GM23338 (cell line): ENCODE data around the gene RALGPS1. TPM values are rescaled to one million over a fixed set of nuclear protein-coding genes. Genes with fewer than 3 reads are reported as not detected.

Experiments
- ATAC-seq: fragments of 200-7000 bp; cut with Tn5 transposase; 3 replicates; pipeline ENCODE4 v1.9.1; 2020
- DNase-seq: peaks from one replicate; pipeline ENCODE4 v3.0.0-alpha.2; 2015; ENCODE audit warnings: low spot score
- H2AFZ ChIP-seq: fragments of 200-600 bp; sonication (generic); 2 replicates; pipeline ENCODE4 v1.8.0; 2016; ENCODE audit warnings: antibody characterized with exemption, mild to moderate bottlenecking, moderate library complexity
- H3F3A ChIP-seq: fragments of 200-600 bp; sonication (generic); replicated peaks from 2 replicates; pipeline ENCODE4 v1.8.0; 2017; ENCODE audit warnings: antibody characterized with exemption, mixed run types, low read depth
- H3K27ac ChIP-seq: fragments of 200-600 bp; sonication (generic); 2 replicates; pipeline ENCODE4 v1.6.1; 2016; ENCODE audit warnings: low read depth
- H3K27me3 ChIP-seq: fragments of 200-600 bp; sonication (generic); 2 replicates; pipeline ENCODE4 v1.8.0; 2016; ENCODE audit warnings: mild to moderate bottlenecking, mixed run types, moderate library complexity; ENCODE audit not compliant: insufficient read depth
- H3K36me3 ChIP-seq: fragments of 200-600 bp; sonication (generic); 2 replicates; pipeline ENCODE4 v1.8.0; 2016; ENCODE audit warnings: mild to moderate bottlenecking; ENCODE audit not compliant: insufficient read depth
- H3K4me1 ChIP-seq: fragments of 200-600 bp; sonication (generic); 2 replicates; pipeline ENCODE4 v1.8.0; 2016; ENCODE audit warnings: mild to moderate bottlenecking, moderate library complexity; ENCODE audit not compliant: insufficient read depth
- H3K4me2 ChIP-seq: fragments of 200-600 bp; sonication (generic); 2 replicates; pipeline ENCODE4 v1.7.1; 2017; ENCODE audit warnings: mixed run types
- H3K4me3 ChIP-seq: fragments of 200-600 bp; sonication (generic); 2 replicates; pipeline ENCODE4 v1.6.1; 2016; ENCODE audit warnings: mixed run types
- H3K79me2 ChIP-seq: fragments of 200-600 bp; sonication (generic); replicated peaks from 2 replicates; pipeline ENCODE4 v1.8.0; 2017; ENCODE audit warnings: mild to moderate bottlenecking; ENCODE audit not compliant: insufficient read depth
- H3K9me2 ChIP-seq: fragments of 200-600 bp; sonication (generic); 2 replicates; pipeline ENCODE4 v1.8.0; 2017; ENCODE audit not compliant: insufficient read depth
- H4K20me1 ChIP-seq: fragments of 200-600 bp; sonication (generic); replicated peaks from 2 replicates; pipeline ENCODE4 v1.8.0; 2017; ENCODE audit warnings: mild to moderate bottlenecking; ENCODE audit not compliant: insufficient read depth
- H3K27ac Mint-ChIP-seq: 2 replicates; pipeline ENCODE4 v1.8.0; 2020; ENCODE audit warnings: inconsistent platforms, mild to moderate bottlenecking, moderate library complexity, mixed read lengths
- H3K27me3 Mint-ChIP-seq: 3 replicates; pipeline ENCODE4 v1.8.0; 2022; ENCODE audit warnings: low read depth, mild to moderate bottlenecking, moderate library complexity, mixed read lengths, inconsistent platforms; ENCODE audit not compliant: insufficient read depth, poor library complexity
- H3K36me3 Mint-ChIP-seq: 3 replicates; pipeline ENCODE4 v1.8.0; 2021; ENCODE audit warnings: low read depth, mild to moderate bottlenecking, inconsistent platforms, moderate library complexity, mixed read lengths
- H3K4me1 Mint-ChIP-seq: 3 replicates; pipeline ENCODE4 v1.8.0; 2020; ENCODE audit warnings: mild to moderate bottlenecking, inconsistent platforms, mixed read lengths
- H3K4me3 Mint-ChIP-seq: 3 replicates; pipeline ENCODE4 v1.8.0; 2021; ENCODE audit warnings: moderate library complexity, mild to moderate bottlenecking, inconsistent platforms, mixed read lengths
- H3K9me3 Mint-ChIP-seq: 3 replicates; pipeline ENCODE4 v1.8.0; 2020; ENCODE audit warnings: moderate library complexity, mild to moderate bottlenecking, inconsistent platforms, mixed read lengths
- CREB1 ChIP-seq: fragments of 250-450 bp; sonication (Bioruptor Pico); IDR thresholded peaks from 2 replicates; pipeline ENCODE4 v1.5.0; 2020; ENCODE audit warnings: low read depth, mild to moderate bottlenecking, moderate library complexity
- EZH2 ChIP-seq: fragments of 200-600 bp; sonication (generic); IDR thresholded peaks from one replicate; pipeline ENCODE4 v1.8.0; 2017; ENCODE audit warnings: antibody characterized with exemption, mild to moderate bottlenecking, low read depth; ENCODE audit not compliant: unreplicated experiment
- EZH2phosphoT487 ChIP-seq: fragments of 200-600 bp; sonication (generic); IDR thresholded peaks from one replicate; pipeline ENCODE4 v1.8.1; 2018; ENCODE audit warnings: antibody characterized with exemption; ENCODE audit not compliant: unreplicated experiment
- JUNB ChIP-seq: IDR thresholded peaks from one replicate; pipeline ENCODE4 v1.6.1; 2016; ENCODE audit warnings: antibody characterized with exemption; ENCODE audit not compliant: unreplicated experiment
- NANOG ChIP-seq: IDR thresholded peaks from 2 replicates; pipeline ENCODE4 v1.6.1; 2016; ENCODE audit warnings: antibody characterized with exemption, borderline replicate concordance
- POLR2AphosphoS5 ChIP-seq: IDR thresholded peaks from 2 replicates; pipeline ENCODE4 v1.6.1; 2016; ENCODE audit warnings: antibody characterized with exemption, low read depth
- STAT1 ChIP-seq: IDR thresholded peaks from one replicate; pipeline ENCODE4 v1.6.1; 2016; ENCODE audit warnings: antibody characterized with exemption; ENCODE audit not compliant: unreplicated experiment
- ZNF114 ChIP-seq: fragments of 250-450 bp; sonication (Bioruptor Pico); IDR thresholded peaks from 2 replicates; pipeline ENCODE4 v1.5.0; 2020; ENCODE audit warnings: mild to moderate bottlenecking, moderate library complexity
- ZNF331 ChIP-seq: fragments of 250-450 bp; sonication (Bioruptor Pico); IDR thresholded peaks from 2 replicates; pipeline ENCODE4 v1.5.0; 2020; ENCODE audit warnings: low read depth, mild to moderate bottlenecking, moderate library complexity
- polyA plus RNA-seq: library from polyadenylated mRNA; unstranded; fragments of >200 nt; fragmentation: Nextera tagmentation; extraction: Ambion mirVana; gene quantifications from 2 replicates; pipeline ENCODE4 v1.2.1, GENCODE V29; 2016
- total RNA-seq: library from RNA; depleted of rRNA; stranded (reverse); fragments of >200 nt; shearing (Covaris generic); gene quantifications from 2 replicates; pipeline ENCODE4 v1.2.3, GENCODE V29; 2014
- TF ChIP-seq, protein P1 (sequence below), 2 experiments: fragments of 200-600 bp in 1 of 2; sonication (generic) in 1 of 2; conservative IDR thresholded peaks; 2 replicates each; pipeline versions ENCODE4 v1.5.1 to v1.6.1; 2016 to 2017; ENCODE audit warnings: antibody characterized with exemption in 2 of 2, low read depth in 2 of 2, mild to moderate bottlenecking in 2 of 2, moderate library complexity in 1 of 2
- TF ChIP-seq, protein P2 (sequence below): IDR thresholded peaks from 2 replicates; pipeline ENCODE4 v1.6.1; 2016; ENCODE audit warnings: antibody characterized with exemption
- TF ChIP-seq, protein P3 (sequence below): fragments of 250-450 bp; sonication (Bioruptor Pico); IDR thresholded peaks from 2 replicates; pipeline ENCODE4 v1.5.0; 2020; ENCODE audit warnings: mild to moderate bottlenecking, moderate library complexity

Gene RALGPS1
- total and polyA plus RNA-seq, 2 experiments from 2014 or later: 18.2 to 57.1 TPM

DNA sequence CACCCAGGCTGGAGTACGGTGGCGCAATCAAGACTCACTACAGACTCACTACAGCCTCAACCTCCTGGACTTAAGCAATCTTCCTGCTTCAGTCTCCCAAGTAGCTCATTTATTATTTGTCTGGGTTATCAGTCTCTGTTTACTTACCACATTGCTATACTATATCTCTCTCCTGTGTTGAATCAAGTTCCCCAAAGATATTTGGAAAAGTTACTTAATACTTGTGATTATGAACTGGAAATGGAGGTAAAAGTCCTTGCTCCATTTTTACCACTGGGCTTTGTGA is 152.2 kb downstream of the RALGPS1 start (continued):
- TF ChIP-seq EZH2: no peak
- TF ChIP-seq, protein P1, sequence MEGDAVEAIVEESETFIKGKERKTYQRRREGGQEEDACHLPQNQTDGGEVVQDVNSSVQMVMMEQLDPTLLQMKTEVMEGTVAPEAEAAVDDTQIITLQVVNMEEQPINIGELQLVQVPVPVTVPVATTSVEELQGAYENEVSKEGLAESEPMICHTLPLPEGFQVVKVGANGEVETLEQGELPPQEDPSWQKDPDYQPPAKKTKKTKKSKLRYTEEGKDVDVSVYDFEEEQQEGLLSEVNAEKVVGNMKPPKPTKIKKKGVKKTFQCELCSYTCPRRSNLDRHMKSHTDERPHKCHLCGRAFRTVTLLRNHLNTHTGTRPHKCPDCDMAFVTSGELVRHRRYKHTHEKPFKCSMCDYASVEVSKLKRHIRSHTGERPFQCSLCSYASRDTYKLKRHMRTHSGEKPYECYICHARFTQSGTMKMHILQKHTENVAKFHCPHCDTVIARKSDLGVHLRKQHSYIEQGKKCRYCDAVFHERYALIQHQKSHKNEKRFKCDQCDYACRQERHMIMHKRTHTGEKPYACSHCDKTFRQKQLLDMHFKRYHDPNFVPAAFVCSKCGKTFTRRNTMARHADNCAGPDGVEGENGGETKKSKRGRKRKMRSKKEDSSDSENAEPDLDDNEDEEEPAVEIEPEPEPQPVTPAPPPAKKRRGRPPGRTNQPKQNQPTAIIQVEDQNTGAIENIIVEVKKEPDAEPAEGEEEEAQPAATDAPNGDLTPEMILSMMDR (conservative IDR thresholded peaks at IDR 0.05; ENCODE audit: low read depth in 2 of 2): no peak
- TF ChIP-seq NANOG: no peak
- no peak for TF ChIP-seq EZH2phosphoT487
- no peak for TF ChIP-seq POLR2AphosphoS5
- TF ChIP-seq, protein P2, sequence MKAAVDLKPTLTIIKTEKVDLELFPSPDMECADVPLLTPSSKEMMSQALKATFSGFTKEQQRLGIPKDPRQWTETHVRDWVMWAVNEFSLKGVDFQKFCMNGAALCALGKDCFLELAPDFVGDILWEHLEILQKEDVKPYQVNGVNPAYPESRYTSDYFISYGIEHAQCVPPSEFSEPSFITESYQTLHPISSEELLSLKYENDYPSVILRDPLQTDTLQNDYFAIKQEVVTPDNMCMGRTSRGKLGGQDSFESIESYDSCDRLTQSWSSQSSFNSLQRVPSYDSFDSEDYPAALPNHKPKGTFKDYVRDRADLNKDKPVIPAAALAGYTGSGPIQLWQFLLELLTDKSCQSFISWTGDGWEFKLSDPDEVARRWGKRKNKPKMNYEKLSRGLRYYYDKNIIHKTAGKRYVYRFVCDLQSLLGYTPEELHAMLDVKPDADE: no peak
- no peak for TF ChIP-seq CREB1 (CRISPR knock-in tag)
- no peak for TF ChIP-seq STAT1

DNA sequence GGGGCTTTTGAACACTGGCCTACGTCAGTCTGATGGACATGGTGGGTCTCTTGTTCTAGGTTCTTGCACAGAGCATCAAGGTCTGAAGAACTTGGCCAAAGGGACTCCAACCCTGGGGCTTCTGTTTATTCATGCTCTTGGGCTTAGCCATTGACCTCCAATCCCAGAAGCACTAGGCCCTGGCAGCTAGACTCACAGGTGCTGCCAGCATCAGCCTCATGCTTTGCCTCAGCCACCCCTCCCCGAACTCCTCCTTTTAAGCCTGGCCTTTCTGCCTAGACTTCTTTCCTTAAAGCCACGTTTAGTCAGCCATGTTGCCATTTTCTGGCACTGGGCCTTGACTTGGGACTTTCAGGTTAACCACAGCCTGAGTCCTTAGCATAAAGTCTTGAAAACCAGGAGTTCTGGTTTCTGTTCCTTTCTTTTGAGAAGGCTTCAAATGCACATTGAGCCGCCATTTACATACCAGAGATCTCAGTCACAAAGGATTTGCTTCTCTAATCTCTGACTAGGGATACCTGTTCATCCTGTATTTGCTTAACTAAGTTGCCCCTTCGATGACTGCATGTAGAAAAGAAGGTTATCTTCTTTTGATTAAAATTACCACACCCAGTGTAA is 153.1 kb downstream of the RALGPS1 start:
- Histone ChIP-seq H3K27ac (no peak overlapping the region), H3F3A (no peaks in the 10 kb centered on the region), H4K20me1 (no peaks in the 10 kb centered on the region), H3K27me3 (no peaks in the 10 kb centered on the region), H3K4me3 (no peak overlapping the region), H3K9me2 (peaks cover 7% of the 10 kb centered on the region; the same call in 1 of the 2 replicates), H3K4me1 (no peaks in the 10 kb centered on the region), H2AFZ (no peak overlapping the region), H3K36me3 (no peaks in the 10 kb centered on the region), H3K79me2 (no peaks in the 10 kb centered on the region), H3K4me2 (0 out of 2 replicates have a peak overlapping the region, but pooled peaks have one; percentile 18)
- H3K27me3 Mint-ChIP-seq: peaks cover 5% of the 10 kb centered on the region
- H3K27ac Mint-ChIP-seq: 0 out of 2 replicates have a peak overlapping the region, but pooled peaks have one; percentile 69
- ATAC-seq (peak; percentile 49), DNase-seq (peak; percentile 42)
- peaks cover 14% of the 10 kb centered on the region; the same call in 2 of the 3 replicates for H3K36me3 Mint-ChIP-seq
- no peak overlapping the region for H3K4me3 Mint-ChIP-seq
- H3K4me1 Mint-ChIP-seq: peaks cover 8% of the 10 kb centered on the region
- H3K9me3 Mint-ChIP-seq: peaks cover 8% of the 10 kb centered on the region; the same call in 2 of the 3 replicates
- TF ChIP-seq ZNF114 (CRISPR knock-in tag) (no peak), ZNF331 (CRISPR knock-in tag) (no peak), JUNB (no peak), EZH2 (no peak), CREB1 (CRISPR knock-in tag) (no peak), STAT1 (no peak), NANOG (no peak), EZH2phosphoT487 (no peak)
- TF ChIP-seq, protein P3, sequence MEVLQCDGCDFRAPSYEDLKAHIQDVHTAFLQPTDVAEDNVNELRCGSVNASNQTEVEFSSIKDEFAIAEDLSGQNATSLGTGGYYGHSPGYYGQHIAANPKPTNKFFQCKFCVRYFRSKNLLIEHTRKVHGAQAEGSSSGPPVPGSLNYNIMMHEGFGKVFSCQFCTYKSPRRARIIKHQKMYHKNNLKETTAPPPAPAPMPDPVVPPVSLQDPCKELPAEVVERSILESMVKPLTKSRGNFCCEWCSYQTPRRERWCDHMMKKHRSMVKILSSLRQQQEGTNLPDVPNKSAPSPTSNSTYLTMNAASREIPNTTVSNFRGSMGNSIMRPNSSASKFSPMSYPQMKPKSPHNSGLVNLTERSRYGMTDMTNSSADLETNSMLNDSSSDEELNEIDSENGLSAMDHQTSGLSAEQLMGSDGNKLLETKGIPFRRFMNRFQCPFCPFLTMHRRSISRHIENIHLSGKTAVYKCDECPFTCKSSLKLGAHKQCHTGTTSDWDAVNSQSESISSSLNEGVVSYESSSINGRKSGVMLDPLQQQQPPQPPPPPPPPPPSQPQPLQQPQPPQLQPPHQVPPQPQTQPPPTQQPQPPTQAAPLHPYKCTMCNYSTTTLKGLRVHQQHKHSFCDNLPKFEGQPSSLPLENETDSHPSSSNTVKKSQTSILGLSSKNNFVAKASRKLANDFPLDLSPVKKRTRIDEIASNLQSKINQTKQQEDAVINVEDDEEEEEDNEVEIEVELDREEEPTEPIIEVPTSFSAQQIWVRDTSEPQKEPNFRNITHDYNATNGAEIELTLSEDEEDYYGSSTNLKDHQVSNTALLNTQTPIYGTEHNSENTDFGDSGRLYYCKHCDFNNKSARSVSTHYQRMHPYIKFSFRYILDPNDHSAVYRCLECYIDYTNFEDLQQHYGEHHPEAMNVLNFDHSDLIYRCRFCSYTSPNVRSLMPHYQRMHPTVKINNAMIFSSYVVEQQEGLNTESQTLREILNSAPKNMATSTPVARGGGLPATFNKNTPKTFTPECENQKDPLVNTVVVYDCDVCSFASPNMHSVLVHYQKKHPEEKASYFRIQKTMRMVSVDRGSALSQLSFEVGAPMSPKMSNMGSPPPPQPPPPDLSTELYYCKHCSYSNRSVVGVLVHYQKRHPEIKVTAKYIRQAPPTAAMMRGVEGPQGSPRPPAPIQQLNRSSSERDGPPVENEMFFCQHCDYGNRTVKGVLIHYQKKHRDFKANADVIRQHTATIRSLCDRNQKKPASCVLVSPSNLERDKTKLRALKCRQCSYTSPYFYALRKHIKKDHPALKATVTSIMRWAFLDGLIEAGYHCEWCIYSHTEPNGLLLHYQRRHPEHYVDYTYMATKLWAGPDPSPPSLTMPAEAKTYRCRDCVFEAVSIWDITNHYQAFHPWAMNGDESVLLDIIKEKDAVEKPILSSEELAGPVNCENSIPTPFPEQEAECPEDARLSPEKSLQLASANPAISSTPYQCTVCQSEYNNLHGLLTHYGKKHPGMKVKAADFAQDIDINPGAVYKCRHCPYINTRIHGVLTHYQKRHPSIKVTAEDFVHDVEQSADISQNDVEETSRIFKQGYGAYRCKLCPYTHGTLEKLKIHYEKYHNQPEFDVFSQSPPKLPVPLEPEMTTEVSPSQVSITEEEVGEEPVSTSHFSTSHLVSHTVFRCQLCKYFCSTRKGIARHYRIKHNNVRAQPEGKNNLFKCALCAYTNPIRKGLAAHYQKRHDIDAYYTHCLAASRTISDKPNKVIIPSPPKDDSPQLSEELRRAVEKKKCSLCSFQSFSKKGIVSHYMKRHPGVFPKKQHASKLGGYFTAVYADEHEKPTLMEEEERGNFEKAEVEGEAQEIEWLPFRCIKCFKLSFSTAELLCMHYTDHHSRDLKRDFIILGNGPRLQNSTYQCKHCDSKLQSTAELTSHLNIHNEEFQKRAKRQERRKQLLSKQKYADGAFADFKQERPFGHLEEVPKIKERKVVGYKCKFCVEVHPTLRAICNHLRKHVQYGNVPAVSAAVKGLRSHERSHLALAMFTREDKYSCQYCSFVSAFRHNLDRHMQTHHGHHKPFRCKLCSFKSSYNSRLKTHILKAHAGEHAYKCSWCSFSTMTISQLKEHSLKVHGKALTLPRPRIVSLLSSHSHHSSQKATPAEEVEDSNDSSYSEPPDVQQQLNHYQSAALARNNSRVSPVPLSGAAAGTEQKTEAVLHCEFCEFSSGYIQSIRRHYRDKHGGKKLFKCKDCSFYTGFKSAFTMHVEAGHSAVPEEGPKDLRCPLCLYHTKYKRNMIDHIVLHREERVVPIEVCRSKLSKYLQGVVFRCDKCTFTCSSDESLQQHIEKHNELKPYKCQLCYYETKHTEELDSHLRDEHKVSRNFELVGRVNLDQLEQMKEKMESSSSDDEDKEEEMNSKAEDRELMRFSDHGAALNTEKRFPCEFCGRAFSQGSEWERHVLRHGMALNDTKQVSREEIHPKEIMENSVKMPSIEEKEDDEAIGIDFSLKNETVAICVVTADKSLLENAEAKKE (CRISPR knock-in tag): no peak
